KOPT-K1 (cell line): ENCODE data around the gene ITGB3.

Source experiments
- H3K27ac ChIP-seq: fragments of 200-600 bp; sonication (generic); 2 replicates; pipeline ENCODE4 v1.5.1; 2016; ENCODE audit warnings: antibody characterized with exemption, mild to moderate bottlenecking, low read depth, low read length; ENCODE audit not compliant: poor library complexity, severe bottlenecking
- H3K36me3 ChIP-seq: fragments of 200-600 bp; sonication (generic); 2 replicates; pipeline ENCODE4 v1.5.1; 2017; ENCODE audit warnings: antibody characterized with exemption, mild to moderate bottlenecking, low read length, moderate library complexity; ENCODE audit not compliant: insufficient read depth
- H3K9me3 ChIP-seq: fragments of 200-600 bp; sonication (generic); 2 replicates; pipeline ENCODE4 v1.5.1; 2017; ENCODE audit warnings: antibody characterized with exemption, low read length, mild to moderate bottlenecking; ENCODE audit not compliant: insufficient read depth, poor library complexity, severe bottlenecking

Gene ITGB3

DNA sequence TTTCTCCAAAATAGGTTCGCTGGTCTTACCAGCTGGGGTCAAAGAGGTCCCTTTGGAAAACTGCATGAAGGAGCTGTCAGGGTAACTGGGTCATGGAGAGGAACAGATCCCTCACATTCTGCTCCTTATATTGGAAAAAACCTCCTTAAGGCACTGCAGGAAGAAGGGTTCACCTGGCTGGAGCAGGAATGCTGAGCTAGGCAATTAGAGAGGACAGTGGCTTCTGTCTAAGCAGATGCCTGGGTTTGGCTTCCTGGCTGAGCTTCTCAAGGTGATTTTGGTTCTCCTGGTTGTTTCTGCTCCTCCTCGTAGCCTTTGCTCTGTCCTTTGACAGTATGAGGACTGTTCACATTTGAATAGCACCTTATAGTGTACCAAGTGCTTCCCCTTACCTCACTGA is 19.6 kb downstream of the ITGB3 start:
- Histone ChIP-seq H3K36me3 (no peaks in the 10 kb centered on the region), H3K9me3 (peaks cover 7% of the 10 kb centered on the region), H3K27ac (no peak overlapping the region)

DNA sequence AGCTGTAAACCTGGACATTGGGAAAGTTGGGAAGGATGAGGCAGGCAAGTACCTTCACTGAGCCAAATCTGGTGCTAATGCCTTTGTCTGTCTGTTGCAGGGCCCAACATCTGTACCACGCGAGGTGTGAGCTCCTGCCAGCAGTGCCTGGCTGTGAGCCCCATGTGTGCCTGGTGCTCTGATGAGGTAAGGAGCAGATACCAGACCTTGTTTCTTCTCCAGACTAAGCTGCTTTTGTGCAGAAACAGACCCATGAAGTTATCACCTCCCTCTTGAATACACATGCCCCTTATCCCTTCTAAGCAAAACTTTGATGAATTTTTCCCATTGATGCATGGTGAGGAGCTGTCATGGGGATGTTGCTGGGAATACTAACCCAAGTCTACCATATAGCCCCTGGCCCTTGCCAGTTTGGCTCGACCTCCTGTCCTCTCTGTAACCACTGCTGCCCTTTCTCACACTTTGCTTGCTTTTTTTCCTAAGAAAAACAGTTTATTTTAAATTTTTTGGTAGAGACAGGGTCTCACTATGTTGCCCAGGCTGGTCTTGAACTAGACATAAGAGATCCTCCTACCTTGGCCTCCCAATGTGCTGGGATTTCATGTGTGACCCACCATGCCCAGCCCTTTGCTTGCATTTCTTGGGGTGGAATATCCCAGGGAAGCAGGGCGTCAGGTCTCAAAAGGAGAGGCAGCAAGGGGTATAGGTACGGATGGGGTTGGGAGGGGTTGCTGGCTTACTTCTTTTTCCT is 20.9 kb downstream of the ITGB3 start:
- Histone ChIP-seq H3K36me3 (no peaks in the 10 kb centered on the region), H3K9me3 (no peaks in the 10 kb centered on the region), H3K27ac (no peak overlapping the region)

DNA sequence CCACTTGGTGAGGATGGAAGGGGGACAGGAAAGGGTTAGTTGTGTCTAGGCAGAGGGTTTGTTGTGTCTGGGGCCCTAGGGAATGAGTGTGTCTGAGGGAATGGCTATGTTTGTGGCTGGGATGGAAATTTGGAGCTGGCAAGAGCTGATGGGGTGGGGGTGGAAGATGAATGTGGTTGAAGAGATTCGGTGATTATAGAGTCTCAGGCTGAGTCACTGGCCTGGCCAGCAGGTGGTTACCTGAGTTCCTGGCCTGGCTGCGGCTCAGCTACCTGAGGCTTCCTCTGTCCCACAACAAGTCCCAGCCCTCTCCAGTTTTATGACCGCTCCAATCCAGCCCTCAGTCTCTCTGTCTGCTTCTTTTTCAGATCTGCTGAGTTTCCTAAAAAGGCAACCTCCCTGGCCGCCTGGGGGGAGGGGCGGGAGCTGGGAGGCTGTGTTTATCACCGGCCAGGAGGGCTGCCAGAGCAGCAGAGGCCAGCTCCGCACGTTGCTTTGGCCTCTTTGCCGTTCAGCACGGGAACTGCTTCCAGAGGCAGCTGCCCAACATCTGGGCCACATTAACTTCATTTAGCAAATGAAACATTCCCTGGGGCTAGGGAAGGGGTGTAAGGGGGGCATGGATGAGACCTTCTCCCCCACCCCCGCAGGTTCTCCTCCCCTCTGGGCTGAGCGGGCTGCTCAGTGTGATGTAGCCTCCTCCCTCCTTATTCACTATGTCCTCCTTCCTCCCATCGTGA is 21.8 kb downstream of the ITGB3 start:
- H3K27ac ChIP-seq, result no peak overlapping the region
- H3K9me3 ChIP-seq, result no peaks in the 10 kb centered on the region
- H3K36me3 ChIP-seq, result no peaks in the 10 kb centered on the region

- H3K27ac ChIP-seq, result no peak overlapping the region
- H3K9me3 ChIP-seq, result no peaks in the 10 kb centered on the region
- H3K36me3 ChIP-seq, result no peaks in the 10 kb centered on the region
Observed at GRCh38 chr17:47276444-47276843, 22.8 kb downstream of the ITGB3 start.

DNA sequence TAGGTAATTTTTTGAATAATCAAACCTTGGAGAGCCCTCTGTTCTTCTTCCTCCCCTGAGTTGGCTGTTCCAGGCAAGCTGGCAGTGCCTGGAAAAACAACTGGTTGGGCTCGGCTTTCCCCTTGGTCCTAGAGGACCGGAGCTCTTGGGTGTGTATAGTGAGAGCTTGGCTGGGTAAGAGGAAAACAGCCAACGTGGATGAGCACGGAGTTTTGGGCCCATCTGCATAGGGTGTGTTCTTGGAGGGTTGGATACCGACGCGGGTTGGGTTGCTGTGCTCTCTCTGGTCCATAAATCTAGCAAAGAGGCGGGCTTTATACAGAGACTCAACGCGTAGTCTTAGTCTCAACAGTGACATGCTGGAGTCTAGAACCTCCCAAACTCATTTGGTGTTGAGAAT is 23.2 kb downstream of the ITGB3 start:
- no peaks in the 10 kb centered on the region for H3K9me3 ChIP-seq
- H3K36me3 ChIP-seq, result no peaks in the 10 kb centered on the region
- no peak overlapping the region for H3K27ac ChIP-seq

- no peak overlapping the region for H3K27ac ChIP-seq
- H3K9me3 ChIP-seq, result no peaks in the 10 kb centered on the region
- no peaks in the 10 kb centered on the region for H3K36me3 ChIP-seq
Observed at GRCh38 chr17:47277921-47278320, 24.3 kb downstream of the ITGB3 start.

DNA sequence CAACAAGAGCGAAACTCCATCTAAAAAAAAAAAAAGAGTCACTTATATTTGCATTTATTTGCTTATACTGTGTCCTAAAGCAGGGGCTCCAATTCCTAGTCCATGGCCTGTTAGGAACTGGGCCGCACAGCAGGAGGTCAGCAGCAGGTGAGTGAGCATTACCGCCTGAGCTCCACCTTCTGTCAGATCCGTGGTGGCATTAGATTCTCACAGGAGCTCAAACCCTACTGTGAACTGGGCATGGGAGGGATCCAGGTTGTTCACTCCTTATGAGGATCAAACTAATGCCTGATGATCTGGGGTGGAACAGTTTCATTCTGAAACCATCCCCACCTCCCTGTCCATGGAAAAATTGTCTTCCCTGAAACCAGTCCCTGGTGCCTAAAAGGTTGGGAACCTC is 24.9 kb downstream of the ITGB3 start:
- Histone ChIP-seq H3K36me3 (no peaks in the 10 kb centered on the region), H3K9me3 (no peaks in the 10 kb centered on the region), H3K27ac (no peak overlapping the region)

DNA sequence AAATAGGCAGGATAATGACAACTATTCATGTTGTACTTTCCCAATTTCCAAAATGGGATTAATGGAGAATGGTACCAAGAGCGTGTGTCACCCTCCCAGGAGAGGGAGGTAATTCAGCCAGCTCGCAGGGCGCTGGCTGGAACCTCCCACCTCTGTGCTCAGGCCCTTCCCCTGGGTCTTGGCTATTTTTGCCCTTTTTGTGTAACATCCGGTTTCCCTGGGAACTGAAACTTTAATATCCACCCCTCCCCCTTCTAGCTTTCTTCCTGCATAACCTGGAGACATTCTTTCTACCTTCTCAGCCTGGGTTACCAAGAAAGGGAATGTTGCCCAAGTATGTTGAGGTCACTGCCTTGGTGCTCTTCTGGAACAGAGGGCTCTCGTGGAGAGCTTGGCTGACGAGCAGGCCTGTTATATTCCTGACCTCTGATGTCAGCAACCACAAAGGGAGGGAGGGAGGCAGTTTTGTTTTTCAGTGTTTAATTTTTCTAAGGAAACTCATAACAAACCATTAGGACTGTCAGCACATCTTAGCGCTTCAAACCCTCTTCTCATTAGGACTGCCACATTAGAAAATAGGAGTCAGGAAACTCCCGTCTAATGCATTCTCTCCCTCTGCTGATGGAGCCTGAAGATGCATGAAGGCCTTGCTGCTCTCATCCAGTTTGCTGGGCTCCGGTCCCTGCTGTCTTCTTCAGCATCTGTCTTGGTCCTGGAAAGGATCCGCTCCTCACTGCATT is 25.6 kb downstream of the ITGB3 start:
- Histone ChIP-seq H3K27ac (no peak overlapping the region), H3K9me3 (no peaks in the 10 kb centered on the region), H3K36me3 (no peaks in the 10 kb centered on the region)

- Histone ChIP-seq H3K27ac (no peak overlapping the region), H3K36me3 (no peaks in the 10 kb centered on the region), H3K9me3 (no peaks in the 10 kb centered on the region)
Observed at GRCh38 chr17:47280072-47280811, 26.6 kb downstream of the ITGB3 start.

DNA sequence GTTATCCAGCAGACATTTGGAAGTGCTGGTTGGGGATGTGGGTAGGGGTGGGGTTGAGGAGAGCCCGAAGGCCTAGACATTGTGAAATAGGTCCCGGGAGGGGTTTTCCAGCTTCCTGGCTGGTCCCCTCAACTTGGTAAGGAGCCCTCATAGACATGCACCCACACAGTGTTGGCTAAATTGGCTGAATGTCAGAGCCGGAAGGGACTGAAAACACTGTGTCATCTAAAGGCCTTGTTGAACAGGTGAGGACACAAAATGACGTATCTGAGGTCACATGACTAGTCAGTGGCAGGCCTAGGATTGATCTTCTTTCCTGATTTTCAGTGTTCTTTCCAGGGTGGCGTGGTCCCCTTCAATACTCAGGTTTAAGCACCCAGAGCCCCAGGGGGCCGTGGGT is 27.6 kb downstream of the ITGB3 start:
- Histone ChIP-seq H3K9me3 (no peaks in the 10 kb centered on the region), H3K27ac (no peak overlapping the region), H3K36me3 (no peaks in the 10 kb centered on the region)

- no peaks in the 10 kb centered on the region for H3K9me3 ChIP-seq
- no peak overlapping the region for H3K27ac ChIP-seq
- no peaks in the 10 kb centered on the region for H3K36me3 ChIP-seq
Observed at GRCh38 chr17:47285003-47285402, 31.4 kb downstream of the ITGB3 start.

- Histone ChIP-seq H3K9me3 (no peaks in the 10 kb centered on the region), H3K27ac (no peak overlapping the region), H3K36me3 (no peaks in the 10 kb centered on the region)
Observed at GRCh38 chr17:47286198-47286914, 32.7 kb downstream of the ITGB3 start.

DNA sequence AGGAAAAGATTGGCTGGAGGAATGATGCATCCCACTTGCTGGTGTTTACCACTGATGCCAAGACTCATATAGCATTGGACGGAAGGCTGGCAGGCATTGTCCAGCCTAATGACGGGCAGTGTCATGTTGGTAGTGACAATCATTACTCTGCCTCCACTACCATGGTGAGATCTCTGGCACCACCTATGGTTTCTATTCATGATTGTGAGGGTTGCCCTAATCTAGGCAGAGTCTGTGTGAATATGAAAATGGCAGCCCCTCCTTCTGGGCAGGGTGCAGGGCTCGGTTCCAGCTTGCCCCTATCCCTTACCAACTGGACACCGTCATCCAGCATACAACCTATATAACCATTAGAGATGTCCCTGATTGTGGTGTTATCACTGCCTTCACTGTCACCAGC is 33.4 kb downstream of the ITGB3 start:
- Histone ChIP-seq H3K36me3 (no peaks in the 10 kb centered on the region), H3K9me3 (no peaks in the 10 kb centered on the region), H3K27ac (no peak overlapping the region)

GRCh38 chr17:47287639-47288038 is 34.0 kb downstream of the ITGB3 start:
- no peaks in the 10 kb centered on the region for H3K36me3 ChIP-seq
- H3K9me3 ChIP-seq, result no peaks in the 10 kb centered on the region
- H3K27ac ChIP-seq, result no peak overlapping the region
